ENCODE measurements around the gene KLHL15.

DNA sequence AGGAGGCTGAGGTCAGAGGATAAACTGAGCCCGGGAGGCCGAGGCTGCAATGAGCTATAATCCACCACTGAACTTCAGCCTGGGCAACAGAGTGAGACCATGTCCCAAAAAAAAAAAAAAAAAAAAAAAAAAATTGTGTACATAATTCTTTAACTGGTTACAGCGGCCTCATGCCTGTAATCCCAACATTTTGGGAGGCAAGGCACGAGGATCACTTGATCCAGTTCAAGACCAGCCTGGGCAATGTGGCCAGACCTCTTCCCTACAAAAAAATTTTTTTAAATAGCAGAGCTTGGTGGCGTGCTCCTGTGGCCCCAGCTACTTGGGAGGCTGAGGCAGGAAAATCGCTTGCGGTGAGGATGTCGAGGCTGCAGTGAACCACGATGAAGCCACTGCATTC, 9.3 kb downstream of the KLHL15 start:
- no peak for TF ChIP-seq POLR2A (IDR thresholded peaks at IDR 0.05; ENCODE audit: low read depth, low read length)
- TF ChIP-seq, protein P1, sequence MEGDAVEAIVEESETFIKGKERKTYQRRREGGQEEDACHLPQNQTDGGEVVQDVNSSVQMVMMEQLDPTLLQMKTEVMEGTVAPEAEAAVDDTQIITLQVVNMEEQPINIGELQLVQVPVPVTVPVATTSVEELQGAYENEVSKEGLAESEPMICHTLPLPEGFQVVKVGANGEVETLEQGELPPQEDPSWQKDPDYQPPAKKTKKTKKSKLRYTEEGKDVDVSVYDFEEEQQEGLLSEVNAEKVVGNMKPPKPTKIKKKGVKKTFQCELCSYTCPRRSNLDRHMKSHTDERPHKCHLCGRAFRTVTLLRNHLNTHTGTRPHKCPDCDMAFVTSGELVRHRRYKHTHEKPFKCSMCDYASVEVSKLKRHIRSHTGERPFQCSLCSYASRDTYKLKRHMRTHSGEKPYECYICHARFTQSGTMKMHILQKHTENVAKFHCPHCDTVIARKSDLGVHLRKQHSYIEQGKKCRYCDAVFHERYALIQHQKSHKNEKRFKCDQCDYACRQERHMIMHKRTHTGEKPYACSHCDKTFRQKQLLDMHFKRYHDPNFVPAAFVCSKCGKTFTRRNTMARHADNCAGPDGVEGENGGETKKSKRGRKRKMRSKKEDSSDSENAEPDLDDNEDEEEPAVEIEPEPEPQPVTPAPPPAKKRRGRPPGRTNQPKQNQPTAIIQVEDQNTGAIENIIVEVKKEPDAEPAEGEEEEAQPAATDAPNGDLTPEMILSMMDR (IDR thresholded peaks at IDR 0.05; ENCODE audit: extremely low read depth in 1 of 2, insufficient read depth in 1 of 2, low read depth in 1 of 2, low read length in 2 of 2), result no peak
- no peak for TF ChIP-seq MYC (IDR thresholded peaks at IDR 0.05; ENCODE audit: low read depth, low read length)
- no peak for TF ChIP-seq POLR2AphosphoS5 (IDR thresholded peaks at IDR 0.05; ENCODE audit: insufficient read depth, low read depth, low read length)
- no peak for TF ChIP-seq JUN (IDR thresholded peaks at IDR 0.05; ENCODE audit: borderline replicate concordance, insufficient read depth, insufficient read length, low read depth)
- no peak for TF ChIP-seq EZH2 (IDR thresholded peaks at IDR 0.05; ENCODE audit: borderline replicate concordance, low read depth, low read length, severe bottlenecking)
- TF ChIP-seq, protein P2, sequence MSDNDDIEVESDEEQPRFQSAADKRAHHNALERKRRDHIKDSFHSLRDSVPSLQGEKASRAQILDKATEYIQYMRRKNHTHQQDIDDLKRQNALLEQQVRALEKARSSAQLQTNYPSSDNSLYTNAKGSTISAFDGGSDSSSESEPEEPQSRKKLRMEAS (IDR thresholded peaks at IDR 0.05; ENCODE audit: insufficient read depth, insufficient read length), result no peak
- no peak for TF ChIP-seq GATA2 (IDR thresholded peaks at IDR 0.05; ENCODE audit: insufficient read depth, insufficient read length, low read depth, low read length)
